Measurements from ENCODE around the gene MTMR12.

MTMR12 gene

DNA sequence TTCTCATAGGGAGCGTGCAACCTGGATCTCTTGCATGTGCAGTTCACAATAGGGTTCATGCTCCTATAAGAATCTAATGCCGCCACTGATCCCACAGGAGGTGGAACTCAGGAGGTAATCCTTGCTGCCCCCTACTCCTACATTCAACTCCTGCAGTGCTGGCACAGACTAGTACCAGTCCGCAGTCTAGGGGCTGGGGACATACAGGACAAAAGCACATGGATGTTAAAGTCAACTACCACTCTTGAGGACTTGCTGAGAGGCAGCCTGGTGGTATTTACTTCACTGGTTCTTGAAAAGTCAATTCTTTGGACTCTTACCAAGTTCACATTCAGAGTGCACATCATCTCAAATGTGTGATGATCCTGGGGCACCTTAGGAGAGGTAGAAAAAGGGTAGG is 33.0 kb downstream of the MTMR12 start:
- Histone ChIP-seq H3K27me3 (replicated peaks; ENCODE audit: control insufficient read depth, insufficient read depth, low read length) (no peaks in the 10 kb centered on the region), H3K4me3 (replicated peaks; ENCODE audit: low read depth, low read length) (no peak overlapping the region), H3K36me3 (ENCODE audit: control insufficient read depth, insufficient read depth, low read length) (no peaks in the 10 kb centered on the region; the same call in 1 of the 2 replicates)
- DNase-seq (ENCODE audit: extremely low read depth, insufficient read length) = no peak
- TF ChIP-seq, protein P1, sequence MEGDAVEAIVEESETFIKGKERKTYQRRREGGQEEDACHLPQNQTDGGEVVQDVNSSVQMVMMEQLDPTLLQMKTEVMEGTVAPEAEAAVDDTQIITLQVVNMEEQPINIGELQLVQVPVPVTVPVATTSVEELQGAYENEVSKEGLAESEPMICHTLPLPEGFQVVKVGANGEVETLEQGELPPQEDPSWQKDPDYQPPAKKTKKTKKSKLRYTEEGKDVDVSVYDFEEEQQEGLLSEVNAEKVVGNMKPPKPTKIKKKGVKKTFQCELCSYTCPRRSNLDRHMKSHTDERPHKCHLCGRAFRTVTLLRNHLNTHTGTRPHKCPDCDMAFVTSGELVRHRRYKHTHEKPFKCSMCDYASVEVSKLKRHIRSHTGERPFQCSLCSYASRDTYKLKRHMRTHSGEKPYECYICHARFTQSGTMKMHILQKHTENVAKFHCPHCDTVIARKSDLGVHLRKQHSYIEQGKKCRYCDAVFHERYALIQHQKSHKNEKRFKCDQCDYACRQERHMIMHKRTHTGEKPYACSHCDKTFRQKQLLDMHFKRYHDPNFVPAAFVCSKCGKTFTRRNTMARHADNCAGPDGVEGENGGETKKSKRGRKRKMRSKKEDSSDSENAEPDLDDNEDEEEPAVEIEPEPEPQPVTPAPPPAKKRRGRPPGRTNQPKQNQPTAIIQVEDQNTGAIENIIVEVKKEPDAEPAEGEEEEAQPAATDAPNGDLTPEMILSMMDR (IDR thresholded peaks at IDR 0.05; ENCODE audit: insufficient read depth, low read length, poor library complexity, severe bottlenecking) = no peak

DNA sequence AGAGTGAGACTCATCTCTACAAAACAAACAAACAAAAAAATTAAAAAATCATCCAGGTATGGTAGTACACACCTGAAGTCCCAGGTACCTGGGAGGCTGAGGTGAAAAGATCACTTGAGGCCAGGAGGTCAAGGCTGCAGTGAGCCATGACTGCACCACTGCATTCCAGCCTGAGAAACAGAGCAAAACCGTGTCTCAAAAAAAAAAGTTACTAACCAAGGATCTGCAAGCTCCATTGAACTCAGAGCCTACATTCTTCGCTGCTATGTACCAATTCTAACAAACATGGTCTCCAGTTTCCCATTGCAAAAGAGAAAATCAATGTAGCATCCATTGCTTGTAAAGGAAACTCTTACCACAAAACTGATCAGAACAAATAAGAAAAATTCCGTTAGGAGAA is 33.5 kb downstream of the MTMR12 start:
- Histone ChIP-seq H3K4me3 (replicated peaks; ENCODE audit: low read depth, low read length) (no peak overlapping the region), H3K36me3 (ENCODE audit: control insufficient read depth, insufficient read depth, low read length) (peaks cover 2% of the 10 kb centered on the region), H3K27me3 (replicated peaks; ENCODE audit: control insufficient read depth, insufficient read depth, low read length) (no peaks in the 10 kb centered on the region)
- DNase-seq (ENCODE audit: extremely low read depth, insufficient read length) = no peak
- TF ChIP-seq, protein P1 (IDR thresholded peaks at IDR 0.05; ENCODE audit: insufficient read depth, low read length, poor library complexity, severe bottlenecking) = no peak

DNA sequence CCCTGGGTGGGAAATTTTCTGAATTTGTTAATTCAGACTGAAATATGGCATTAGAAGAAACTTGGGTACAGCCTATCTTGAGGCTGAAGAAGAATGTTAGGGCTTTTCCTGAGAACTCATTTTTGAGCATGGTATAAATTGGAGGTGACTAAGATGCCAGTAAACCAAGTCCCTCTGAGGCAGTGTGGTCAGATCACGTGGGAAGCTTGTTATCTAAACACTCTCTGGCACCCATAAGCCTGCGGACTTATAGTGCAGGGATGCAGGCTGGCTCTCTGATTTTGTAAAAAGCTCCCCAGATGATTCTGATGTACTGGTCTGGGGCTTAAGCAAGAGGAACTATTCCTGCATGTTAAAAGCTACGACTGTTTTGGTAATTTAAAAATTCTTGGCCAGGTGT is 34.3 kb downstream of the MTMR12 start:
- TF ChIP-seq, protein P1 (IDR thresholded peaks at IDR 0.05; ENCODE audit: insufficient read depth, low read length, poor library complexity, severe bottlenecking) = no peak

DNA sequence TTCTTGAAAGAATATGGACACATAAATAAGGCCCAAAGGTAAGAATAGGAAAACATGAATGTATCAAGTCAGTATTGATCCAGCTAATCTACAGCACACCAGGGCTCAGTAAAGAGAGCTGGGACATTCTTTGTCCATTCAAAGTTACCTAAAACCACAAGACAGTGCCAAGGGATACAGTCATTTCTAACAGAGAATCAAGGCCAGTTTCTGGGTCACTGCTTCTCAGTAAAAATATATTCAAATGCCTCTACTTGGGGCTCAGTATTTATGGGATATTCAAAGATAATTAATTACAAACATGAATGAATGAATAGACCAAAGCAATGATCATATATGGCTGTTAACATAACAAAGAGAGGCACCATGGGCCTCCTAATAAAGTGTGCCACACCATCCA is 34.9 kb downstream of the MTMR12 start:
- Histone ChIP-seq H3K4me3 (replicated peaks; ENCODE audit: low read depth, low read length) (no peak overlapping the region), H3K36me3 (ENCODE audit: control insufficient read depth, insufficient read depth, low read length) (peaks cover 10% of the 10 kb centered on the region), H3K27me3 (replicated peaks; ENCODE audit: control insufficient read depth, insufficient read depth, low read length) (no peaks in the 10 kb centered on the region)
- DNase-seq (ENCODE audit: extremely low read depth, insufficient read length) = peak; percentile 46
- TF ChIP-seq, protein P1 (IDR thresholded peaks at IDR 0.05; ENCODE audit: insufficient read depth, low read length, poor library complexity, severe bottlenecking) = no peak

More for the DNA sequence above, 34.3 kb downstream of the MTMR12 start:
- Histone ChIP-seq H3K27me3 (replicated peaks; ENCODE audit: control insufficient read depth, insufficient read depth, low read length) (no peaks in the 10 kb centered on the region), H3K4me3 (replicated peaks; ENCODE audit: low read depth, low read length) (no peak overlapping the region), H3K36me3 (ENCODE audit: control insufficient read depth, insufficient read depth, low read length) (peaks cover 8% of the 10 kb centered on the region)
- no peak for DNase-seq (ENCODE audit: extremely low read depth, insufficient read length)

DNA sequence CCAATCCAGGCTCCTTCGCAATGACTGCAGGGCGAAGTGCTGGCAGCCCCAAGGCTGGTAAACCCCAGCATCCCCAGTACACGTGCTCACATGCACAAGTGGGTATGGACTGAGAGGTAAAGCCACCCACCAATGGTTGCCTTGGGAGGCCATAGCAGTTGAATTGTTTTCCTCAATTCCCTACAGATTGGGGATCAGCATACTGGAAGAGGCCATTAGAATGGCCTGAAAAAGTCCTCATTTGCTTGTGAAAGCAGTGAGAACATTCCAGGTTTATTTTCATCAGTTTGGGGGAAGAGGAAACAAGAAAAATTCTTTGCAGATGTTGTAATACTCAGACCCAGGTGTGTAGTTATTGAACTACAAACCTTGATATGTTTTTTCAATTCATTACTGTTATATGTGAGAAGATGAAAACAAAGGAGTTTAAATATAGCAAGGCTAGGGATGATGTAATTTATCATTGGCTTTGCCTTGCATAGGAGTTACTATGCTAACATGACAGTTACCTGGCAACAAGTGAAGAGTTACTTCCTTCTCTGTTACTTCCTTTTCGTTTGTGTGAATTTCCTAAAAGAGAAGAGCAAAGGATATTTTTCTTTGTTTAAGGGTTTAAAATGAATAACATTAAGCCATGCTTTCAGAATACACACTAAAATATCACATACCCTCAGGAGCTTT is 36.4 kb downstream of the MTMR12 start:
- Histone ChIP-seq H3K36me3 (ENCODE audit: control insufficient read depth, insufficient read depth, low read length) (peaks cover 13% of the 10 kb centered on the region), H3K4me3 (replicated peaks; ENCODE audit: low read depth, low read length) (no peak overlapping the region), H3K27me3 (replicated peaks; ENCODE audit: control insufficient read depth, insufficient read depth, low read length) (no peaks in the 10 kb centered on the region)
- peak; percentile 44 for DNase-seq (ENCODE audit: extremely low read depth, insufficient read length)
- TF ChIP-seq, protein P1 (IDR thresholded peaks at IDR 0.05; ENCODE audit: insufficient read depth, low read length, poor library complexity, severe bottlenecking) = no peak

DNA sequence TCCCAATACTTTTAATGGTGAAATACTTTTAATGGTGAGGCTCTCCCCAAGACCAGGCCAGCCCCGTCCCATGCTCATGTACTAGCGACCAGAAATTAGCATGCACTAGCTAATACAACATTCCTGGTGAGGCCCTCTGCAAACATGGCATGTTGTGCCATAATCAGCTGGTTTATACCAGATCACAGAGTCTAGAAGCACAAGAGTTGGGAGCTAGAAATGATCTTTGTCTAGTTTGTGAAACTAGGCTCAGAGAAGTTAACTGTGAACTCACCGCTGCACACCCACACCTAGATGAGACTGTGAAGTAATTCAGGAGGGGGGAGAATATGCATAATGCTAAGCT is 37.4 kb downstream of the MTMR12 start:
- DNase-seq (ENCODE audit: extremely low read depth, insufficient read length) = no peak
- Histone ChIP-seq H3K4me3 (replicated peaks; ENCODE audit: low read depth, low read length) (no peak overlapping the region), H3K27me3 (replicated peaks; ENCODE audit: control insufficient read depth, insufficient read depth, low read length) (no peaks in the 10 kb centered on the region), H3K36me3 (ENCODE audit: control insufficient read depth, insufficient read depth, low read length) (peaks cover 13% of the 10 kb centered on the region)
- TF ChIP-seq, protein P1 (IDR thresholded peaks at IDR 0.05; ENCODE audit: insufficient read depth, low read length, poor library complexity, severe bottlenecking) = no peak
